Measurements from ENCODE around the gene DNLZ.

GRCh38 chr9:136312009-136312375 is 51.6 kb downstream of the DNLZ start:
- no peak for TF ChIP-seq CTCF (IDR thresholded peaks at IDR 0.05; ENCODE audit: low read depth, low read length, poor library complexity, severe bottlenecking)
- no peak for TF ChIP-seq EZH2phosphoT487 (IDR thresholded peaks at IDR 0.05; ENCODE audit: borderline replicate concordance, low read length)
